HCT116 (cell line): ENCODE data around the gene PLAGL1. TPM values are rescaled to one million over a fixed set of nuclear protein-coding genes. Genes with fewer than 3 reads are reported as not detected.

Experiments used
- ATAC-seq: fragments of 200-7000 bp; cut with Tn5 transposase; 2 replicates; pipeline ENCODE4 v1.9.1; 2020; ENCODE audit warnings: mild to moderate bottlenecking, moderate library complexity
- BruUV-seq: library from RNA; stranded (reverse); fragments of 400-500 nt; replicated peaks from 2 replicates; lab custom pipeline; 2021; lab: Mats Ljungman, UMichigan
- CTCF ChIA-PET: fragments of 300-600 bp; sonication (Branson Sonifier 250); formaldehyde crosslinking; loops from one replicate; lab custom pipeline; 2021; ENCODE audit warnings: antibody characterized with exemption; lab: Charles Lee
- POLR2A ChIA-PET: fragments of 300-600, 350-600 bp; sonication (Branson Sonifier 250); formaldehyde crosslinking; loops from one replicate; lab custom pipeline; 2021; ENCODE audit warnings: antibody characterized with exemption; lab: Charles Lee
- RAD21 ChIA-PET, 2 experiments: fragments of 300-600 bp; sonication (Branson Sonifier 250); formaldehyde crosslinking; loops; one replicate each; lab custom pipeline; 2023; ENCODE audit warnings: low total read pairs in 2 of 2; ENCODE audit not compliant: uncharacterized antibody in 2 of 2, unreplicated experiment in 2 of 2, low non-redundant PET in 1 of 2; lab: Charles Lee
- DNase-seq: peaks from one replicate; pipeline ENCODE4 v3.0.0-alpha.2; 2010; ENCODE audit warnings: low read depth, low spot score
- H2AFZ ChIP-seq: fragments of 200-600 bp; shearing (Covaris generic), sonication (generic); 2 replicates; pipeline ENCODE4 v1.6.1; 2017; ENCODE audit warnings: low read depth, mixed run types, mixed read lengths, antibody characterized with exemption, low read length; ENCODE audit not compliant: poor library complexity, severe bottlenecking
- H3K27ac ChIP-seq: 2 replicates; pipeline ENCODE4 v1.5.1; 2012; ENCODE audit warnings: low read depth, low read length
- H3K27me3 ChIP-seq: fragments of 200-600 bp; sonication (generic); 2 replicates; pipeline ENCODE4 v1.6.1; 2016; ENCODE audit warnings: mixed run types, low read length, mixed read lengths; ENCODE audit not compliant: insufficient read depth
- H3K36me3 ChIP-seq, 2 experiments: fragments of 200-500 bp in 1 of 2; fragments of 200-600 bp in 1 of 2; sonication (Bioruptor generic) in 1 of 2; sonication (generic) in 1 of 2; 2 replicates each; pipeline versions ENCODE4 v1.5.1 to v1.6.1; 2014 to 2016; ENCODE audit warnings: low read length in 2 of 2, inconsistent platforms in 1 of 2, mixed read lengths in 1 of 2, mixed run types in 1 of 2; ENCODE audit not compliant: insufficient read depth in 2 of 2, control insufficient read depth in 1 of 2
- H3K4me1 ChIP-seq, 2 experiments: fragments of 200-600 bp in 1 of 2; sonication (generic) in 1 of 2; 2 replicates each; pipeline versions ENCODE4 v1.5.1 to v1.6.1; 2012 to 2017; ENCODE audit warnings: low read length in 2 of 2, inconsistent platforms in 1 of 2, mild to moderate bottlenecking in 1 of 2, mixed read lengths in 1 of 2, mixed run types in 1 of 2, moderate library complexity in 1 of 2; ENCODE audit not compliant: insufficient read depth in 2 of 2, control insufficient read depth in 1 of 2
- H3K4me2 ChIP-seq: fragments of 200-600 bp; sonication (generic); 2 replicates; pipeline ENCODE4 v1.6.1; 2017; ENCODE audit warnings: mixed run types, low read length, mixed read lengths
- H3K4me3 ChIP-seq, 2 experiments: fragments of 200-600 bp in 1 of 2; sonication (generic) in 1 of 2; replicated peaks in 1 of 2; 2 replicates each; pipeline ENCODE4 v1.5.1; 2011 to 2016; ENCODE audit warnings: low read length in 2 of 2, control low read depth in 1 of 2, low read depth in 1 of 2, mild to moderate bottlenecking in 1 of 2, mixed read lengths in 1 of 2, mixed run types in 1 of 2
- H3K79me2 ChIP-seq: fragments of 200-600 bp; sonication (generic); 2 replicates; pipeline ENCODE4 v1.6.1; 2017; ENCODE audit warnings: mild to moderate bottlenecking, mixed run types, low read length, moderate library complexity, mixed read lengths; ENCODE audit not compliant: insufficient read depth
- H3K9ac ChIP-seq: fragments of 200-600 bp; sonication (generic); 2 replicates; pipeline ENCODE4 v1.6.1; 2016; ENCODE audit warnings: low read length, mixed read lengths
- H3K9me2 ChIP-seq: fragments of 200-600 bp; sonication (generic), shearing (Covaris generic); 2 replicates; pipeline ENCODE4 v1.6.1; 2017; ENCODE audit warnings: mixed run types, mild to moderate bottlenecking, moderate library complexity; ENCODE audit not compliant: insufficient read depth
- H3K9me3 ChIP-seq, 2 experiments: fragments of 200-500 bp in 1 of 2; fragments of 200-600 bp in 1 of 2; sonication (Bioruptor generic) in 1 of 2; sonication (generic) in 1 of 2; 2 replicates each; pipeline ENCODE4 v1.6.1; 2014 to 2017; ENCODE audit warnings: low read length in 2 of 2, mixed read lengths in 2 of 2, inconsistent platforms in 1 of 2, low read depth in 1 of 2, mild to moderate bottlenecking in 1 of 2, mixed run types in 1 of 2, moderate library complexity in 1 of 2; ENCODE audit not compliant: control insufficient read depth in 1 of 2, insufficient read depth in 1 of 2
- H4K20me1 ChIP-seq: fragments of 200-600 bp; sonication (generic), shearing (Covaris generic); 2 replicates; pipeline ENCODE4 v1.6.1; 2017; ENCODE audit warnings: mixed run types, mild to moderate bottlenecking, moderate library complexity; ENCODE audit not compliant: insufficient read depth
- ELF1 ChIP-seq: IDR thresholded peaks from 2 replicates; pipeline ENCODE4 v1.6.1; 2012; ENCODE audit warnings: low read depth, borderline replicate concordance
- EZH2 ChIP-seq: fragments of 200-600 bp; sonication (generic); IDR thresholded peaks from 2 replicates; pipeline ENCODE4 v1.6.1; 2017; ENCODE audit warnings: antibody characterized with exemption, mixed run types
- JUND ChIP-seq: IDR thresholded peaks from 2 replicates; pipeline ENCODE4 v1.6.1; 2012
- RAD21 ChIP-seq: IDR thresholded peaks from 2 replicates; pipeline ENCODE4 v1.6.1; 2012; ENCODE audit warnings: low read depth, mild to moderate bottlenecking
- YY1 ChIP-seq: IDR thresholded peaks from 2 replicates; pipeline ENCODE4 v1.6.1; 2011; ENCODE audit warnings: low read length, low read depth, moderate library complexity, mild to moderate bottlenecking; ENCODE audit not compliant: insufficient replicate concordance; ENCODE audit errors: extremely low read depth
- ZBTB33 ChIP-seq: IDR thresholded peaks from 2 replicates; pipeline ENCODE4 v1.6.1; 2011; ENCODE audit warnings: mild to moderate bottlenecking, low read length, moderate library complexity; ENCODE audit not compliant: insufficient replicate concordance; ENCODE audit errors: extremely low read depth
- ZFX ChIP-seq: fragments of 450-650 bp; IDR thresholded peaks from 2 replicates; pipeline ENCODE4 v1.6.1; 2017
- intact Hi-C: fragments of 100-400 bp; cut with micrococcal nuclease; formaldehyde crosslinking; loops from 2 replicates; pipeline ENCODE4 v1.10.0; 2022
- total RNA-seq: library from RNA; stranded (reverse); gene quantifications from one replicate; pipeline ENCODE4 v1.2.1, GENCODE V29; 2021; ENCODE audit not compliant: unreplicated experiment

The PLAGL1 gene
- total RNA-seq, 1 experiment from 2014 or later: 35.6 TPM

GRCh38 chr6:143964674-143965081 lies 43.4 kb downstream of the PLAGL1 start:
- H3K79me2 ChIP-seq: no peaks in the 10 kb centered on the region
- no peak for TF ChIP-seq JUND
- H3K27ac ChIP-seq: no peak overlapping the region
- POLR2A ChIA-PET: no interaction called here
- H3K4me1 ChIP-seq: no peaks in the 10 kb centered on the region
- no peak overlapping the region for H3K4me2 ChIP-seq
- H3K9me2 ChIP-seq: no peaks in the 10 kb centered on the region
- H3K4me3 ChIP-seq: no peak overlapping the region
- no peaks in the 10 kb centered on the region for H3K36me3 ChIP-seq
- CTCF ChIA-PET: no interaction called here
- no peak for ATAC-seq
- no peak for DNase-seq
- RAD21 ChIA-PET: no interaction called here
- intact Hi-C loops: no loop called here
- H3K9ac ChIP-seq: no peak overlapping the region
- no peaks in the 10 kb centered on the region for H3K27me3 ChIP-seq
- no peak overlapping the region for H2AFZ ChIP-seq
- H4K20me1 ChIP-seq: no peaks in the 10 kb centered on the region
- BruUV-seq: no TSS peak
- H3K9me3 ChIP-seq: no peaks in the 10 kb centered on the region

DNA sequence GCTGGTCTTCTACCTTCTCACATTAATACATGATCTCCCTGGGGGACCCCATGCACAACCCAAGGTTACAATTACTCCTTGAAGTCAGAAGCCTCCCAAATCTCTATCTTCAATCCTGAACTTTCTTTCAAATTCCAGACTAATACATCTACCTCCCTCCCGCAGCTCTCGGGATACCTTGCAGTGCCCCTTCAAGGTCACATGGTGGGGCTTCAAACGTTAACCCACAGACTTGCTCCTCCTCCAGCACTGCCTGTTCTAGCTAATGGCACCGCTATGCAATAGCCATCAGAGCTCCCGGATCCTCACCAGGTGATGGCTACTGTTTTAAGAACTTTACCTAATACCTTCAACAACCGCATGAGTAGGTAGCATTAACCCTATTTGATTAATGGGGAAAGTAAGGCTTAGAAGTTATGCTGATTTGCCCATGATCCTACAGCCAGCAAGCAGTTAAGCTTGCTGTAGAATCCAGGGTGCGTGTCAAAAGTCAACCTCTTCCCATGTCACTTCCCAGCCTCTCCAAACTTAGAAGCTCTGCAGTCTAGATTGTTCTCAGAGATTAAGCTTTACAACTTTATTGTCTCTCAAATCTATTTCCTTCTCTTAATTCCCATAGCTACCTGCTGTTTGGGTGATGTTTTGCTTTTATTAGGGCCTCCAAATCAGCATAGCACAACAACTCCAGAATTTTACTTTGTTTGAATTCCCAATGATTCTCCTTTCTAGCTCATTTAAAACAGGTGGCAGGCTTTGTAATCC lies 44.7 kb downstream of the PLAGL1 start:
- H2AFZ ChIP-seq: no peak overlapping the region
- H3K9me2 ChIP-seq: no peaks in the 10 kb centered on the region
- no TSS peak for BruUV-seq
- H4K20me1 ChIP-seq: no peaks in the 10 kb centered on the region
- H3K27ac ChIP-seq: no peak overlapping the region
- ChIA-PET CTCF (interaction anchor here (0.8 to 1.4 kb wide), 2 partner anchors 21 to 23 kb away, joined by 3 to 4 read pairs; no protein-coding TSS in a partner anchor), POLR2A (no interaction called here), RAD21 (no interaction called here)
- no peak overlapping the region for H3K4me3 ChIP-seq
- intact Hi-C loops: no loop called here
- H3K9me3 ChIP-seq: no peaks in the 10 kb centered on the region
- H3K4me1 ChIP-seq: no peaks in the 10 kb centered on the region
- no peaks in the 10 kb centered on the region for H3K79me2 ChIP-seq
- TF ChIP-seq ELF1 (no peak), YY1 (no peak), EZH2 (no peak), ZBTB33 (no peak), RAD21 (no peak), ZFX (no peak)
- no peak overlapping the region for H3K9ac ChIP-seq
- no peaks in the 10 kb centered on the region for H3K36me3 ChIP-seq
- ATAC-seq: no peak
- no peaks in the 10 kb centered on the region for H3K27me3 ChIP-seq
- no peak for DNase-seq
- no peak overlapping the region for H3K4me2 ChIP-seq
